ENCODE measurements around the gene WDR62. TPM values are rescaled to one million over a fixed set of nuclear protein-coding genes. Genes with fewer than 3 reads are reported as not detected.

Gene WDR62
- total RNA-seq, 1 experiment from 2014 or later = 30.0 TPM

DNA sequence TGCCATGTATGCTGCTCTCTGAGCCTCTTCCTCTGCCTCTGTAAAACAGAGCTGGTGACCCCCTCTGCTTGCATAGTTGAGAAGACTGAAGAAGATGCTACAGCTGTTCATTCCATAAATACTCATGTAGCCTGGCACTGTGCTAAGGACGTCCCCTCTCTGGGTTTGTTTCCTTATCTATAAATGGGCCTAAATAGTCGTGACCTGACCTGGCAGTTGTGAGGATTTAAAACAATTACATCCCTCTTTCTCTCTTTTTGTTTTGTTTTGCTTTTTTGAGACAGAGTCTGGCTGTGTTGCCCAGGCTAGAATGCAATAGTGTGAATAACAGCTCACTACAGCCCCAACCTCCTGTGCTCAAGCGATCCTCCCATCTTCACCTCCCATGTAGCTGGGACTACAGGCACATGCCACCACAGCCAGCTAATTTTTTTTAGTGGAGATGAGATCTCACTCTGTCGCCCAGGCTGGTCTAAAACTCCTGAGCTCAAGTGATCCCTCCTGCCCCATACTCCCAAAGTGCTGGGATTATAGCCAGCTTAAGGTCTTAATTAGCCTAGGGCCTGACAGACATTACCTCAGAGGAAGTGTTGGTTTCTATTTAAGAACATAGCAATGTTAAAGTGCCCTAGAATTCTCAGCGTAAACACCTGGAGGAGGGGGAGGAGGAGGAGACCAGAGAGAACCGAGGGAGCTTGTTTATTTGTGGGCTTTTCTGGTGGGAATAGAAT, 4.6 kb downstream of the WDR62 start:
- Histone ChIP-seq H3K23ac (ENCODE audit: insufficient read length, low read depth, low read length) (no peak overlapping the region), H2BK12ac (ENCODE audit: insufficient read length, low read depth, low read length) (no peak overlapping the region), H2BK120ac (ENCODE audit: low read depth, low read length, poor library complexity, severe bottlenecking) (no peak overlapping the region), H3K79me1 (ENCODE audit: insufficient read depth, low read depth, low read length, poor library complexity, severe bottlenecking) (peaks cover 4% of the 10 kb centered on the region), H2BK5ac (ENCODE audit: insufficient read length, low read length) (no peak overlapping the region), H3K4me1 (ENCODE audit: insufficient read depth, low read length) (no peaks in the 10 kb centered on the region), H2AFZ (ENCODE audit: low read length) (no peak overlapping the region), H2AK5ac (ENCODE audit: insufficient read length, low read length) (no peak overlapping the region), H3K56ac (ENCODE audit: insufficient read length, low read depth, low read length) (no peak overlapping the region), H3T11ph (ENCODE audit: low read length) (no peak overlapping the region), H3K9ac (ENCODE audit: extremely low read depth, insufficient read length, low read length) (no peak overlapping the region), H4K20me1 (ENCODE audit: control insufficient read depth, insufficient read depth, insufficient read length) (no peaks in the 10 kb centered on the region), H3K23me2 (ENCODE audit: insufficient read length, low read depth, low read length, poor library complexity, severe bottlenecking) (peaks cover 6% of the 10 kb centered on the region), H3K9me3 (ENCODE audit: control insufficient read depth, low read depth, low read length) (no peaks in the 10 kb centered on the region), H3K14ac (ENCODE audit: insufficient read depth, low read length) (no peak overlapping the region), H2BK15ac (ENCODE audit: low read depth, low read length) (no peak overlapping the region), H4K91ac (ENCODE audit: insufficient read length, low read depth, low read length) (no peak overlapping the region), H3K79me2 (ENCODE audit: insufficient read depth, low read length) (peaks cover 2% of the 10 kb centered on the region; the same call in 1 of the 2 replicates), H3K27me3 (ENCODE audit: insufficient read depth, low read length) (no peaks in the 10 kb centered on the region), H4K5ac (ENCODE audit: insufficient read length, low read depth, low read length) (no peak overlapping the region), H3K4me2 (ENCODE audit: insufficient read depth, insufficient read length, low read length) (no peak overlapping the region), H3K27ac (ENCODE audit: insufficient read length, low read depth, low read length) (no peak overlapping the region), H3K18ac (ENCODE audit: insufficient read length, low read depth, low read length) (no peak overlapping the region), H3K4ac (ENCODE audit: low read depth, low read length) (no peak overlapping the region), H2BK20ac (ENCODE audit: low read depth, low read length, poor library complexity, severe bottlenecking) (no peak overlapping the region), H4K8ac (replicated peaks; ENCODE audit: insufficient read length, low read depth, low read length) (no peak overlapping the region)
- H3K9me3 Mint-ChIP-seq = no peaks in the 10 kb centered on the region; a peak in 1 of 5 replicates
- no peak for TF ChIP-seq CTCF (conservative IDR thresholded peaks at IDR 0.05)
- H3K4me3 Mint-ChIP-seq = no peak overlapping the region
- DNase-seq = no peak
- no peaks in the 10 kb centered on the region; the same call in 1 of the 2 replicates for H3K27me3 Mint-ChIP-seq (ENCODE audit: low read depth)
- peak overlapping the region in 1 of 3 experiments; percentile 49; a peak in 2 of 7 replicates for H3K27ac Mint-ChIP-seq
- peaks cover 11 to 13% of the 10 kb centered on the region in 2 experiments for H3K4me1 Mint-ChIP-seq
- WGBS (ENCODE audit: extremely low coverage, insufficient read length, low lambda C conversion rate) = no CpG with 5 or more reads among the region's 6 CpGs
- H3K36me3 Mint-ChIP-seq (ENCODE audit: insufficient read depth in 1 of 3, low read depth in 3 of 3) = peaks cover 24 to 64% (median 25%) of the 10 kb centered on the region in 3 experiments

Data from H9 (cell line).